HG03139 (cell line): ENCODE data around the gene TSHZ2.

ENCODE experiments used
- ATAC-seq: cut with Tn5 transposase; IDR thresholded peaks from one replicate; pipeline ENCODE4 v1.9.1; 2021; ENCODE audit not compliant: unreplicated experiment

Gene TSHZ2, protein sequence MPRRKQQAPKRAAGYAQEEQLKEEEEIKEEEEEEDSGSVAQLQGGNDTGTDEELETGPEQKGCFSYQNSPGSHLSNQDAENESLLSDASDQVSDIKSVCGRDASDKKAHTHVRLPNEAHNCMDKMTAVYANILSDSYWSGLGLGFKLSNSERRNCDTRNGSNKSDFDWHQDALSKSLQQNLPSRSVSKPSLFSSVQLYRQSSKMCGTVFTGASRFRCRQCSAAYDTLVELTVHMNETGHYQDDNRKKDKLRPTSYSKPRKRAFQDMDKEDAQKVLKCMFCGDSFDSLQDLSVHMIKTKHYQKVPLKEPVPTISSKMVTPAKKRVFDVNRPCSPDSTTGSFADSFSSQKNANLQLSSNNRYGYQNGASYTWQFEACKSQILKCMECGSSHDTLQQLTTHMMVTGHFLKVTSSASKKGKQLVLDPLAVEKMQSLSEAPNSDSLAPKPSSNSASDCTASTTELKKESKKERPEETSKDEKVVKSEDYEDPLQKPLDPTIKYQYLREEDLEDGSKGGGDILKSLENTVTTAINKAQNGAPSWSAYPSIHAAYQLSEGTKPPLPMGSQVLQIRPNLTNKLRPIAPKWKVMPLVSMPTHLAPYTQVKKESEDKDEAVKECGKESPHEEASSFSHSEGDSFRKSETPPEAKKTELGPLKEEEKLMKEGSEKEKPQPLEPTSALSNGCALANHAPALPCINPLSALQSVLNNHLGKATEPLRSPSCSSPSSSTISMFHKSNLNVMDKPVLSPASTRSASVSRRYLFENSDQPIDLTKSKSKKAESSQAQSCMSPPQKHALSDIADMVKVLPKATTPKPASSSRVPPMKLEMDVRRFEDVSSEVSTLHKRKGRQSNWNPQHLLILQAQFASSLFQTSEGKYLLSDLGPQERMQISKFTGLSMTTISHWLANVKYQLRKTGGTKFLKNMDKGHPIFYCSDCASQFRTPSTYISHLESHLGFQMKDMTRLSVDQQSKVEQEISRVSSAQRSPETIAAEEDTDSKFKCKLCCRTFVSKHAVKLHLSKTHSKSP (N-terminal part only)

DNA sequence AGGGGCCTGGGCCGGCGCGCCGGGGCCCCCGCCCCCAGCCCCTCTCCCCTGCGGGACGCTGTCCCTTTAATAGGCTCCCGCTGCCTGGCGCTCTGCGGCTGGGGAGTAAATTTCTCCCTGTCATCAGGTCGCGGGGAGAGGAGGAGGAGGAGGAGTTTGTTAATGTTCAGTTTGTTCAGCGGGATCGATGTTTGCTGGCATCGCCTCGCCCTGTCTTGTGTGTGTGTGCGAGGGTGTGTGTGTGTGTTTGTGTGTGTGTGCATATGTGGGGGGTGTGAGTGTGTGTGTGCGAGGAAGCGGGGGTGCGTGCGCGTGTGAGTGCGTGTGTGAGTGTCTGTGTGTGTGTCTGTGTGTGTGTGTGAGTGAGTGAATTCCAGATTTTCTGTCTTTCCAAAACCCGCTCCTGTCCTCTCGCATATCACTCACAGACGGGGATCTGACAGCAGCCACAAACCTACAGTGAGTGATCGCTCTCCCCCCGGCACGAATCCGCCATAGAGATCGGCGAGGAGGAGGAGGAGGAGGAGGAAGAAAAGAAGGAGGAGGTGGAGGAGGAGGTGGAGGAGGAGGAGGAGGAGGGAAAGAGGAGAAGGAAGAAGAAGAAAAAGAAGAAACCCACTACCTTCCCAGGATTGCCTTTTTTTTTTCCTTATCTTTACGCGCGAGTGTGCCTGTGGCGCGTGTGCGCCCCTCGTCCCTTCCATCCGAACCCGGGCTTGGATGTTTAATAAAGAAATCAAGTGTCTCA is at the start of gene TSHZ2:
Gene TSHZ2, plus strand, starts transcription at position 169 of the 748 bp plus-strand sequence. CDS start 936 bp downstream, outside the sequence.
- ATAC-seq: no peak

DNA sequence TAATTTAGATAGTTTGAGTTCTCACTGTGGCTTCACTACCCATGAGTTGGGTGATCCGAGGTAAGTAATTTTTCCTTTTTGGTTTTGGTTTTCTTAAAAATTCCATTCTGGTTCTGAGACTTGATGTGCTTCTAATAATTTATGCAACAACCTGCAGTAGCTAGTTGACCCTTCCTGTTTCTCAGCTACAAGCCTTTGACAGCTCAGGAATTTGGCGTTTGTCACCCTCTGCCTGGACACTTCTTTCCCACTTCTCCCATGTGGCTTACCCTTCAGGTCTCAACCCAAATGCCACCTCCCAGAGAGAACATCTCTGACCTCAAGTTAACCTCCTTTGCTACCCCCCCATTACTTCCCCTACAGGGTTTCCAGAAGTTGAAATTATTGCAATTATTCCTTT is 49.7 kb upstream of the TSHZ2 start:
- no peak for ATAC-seq

GRCh38 chr20:52923123-52923937 is 48.8 kb upstream of the TSHZ2 start:
- no peak for ATAC-seq

DNA sequence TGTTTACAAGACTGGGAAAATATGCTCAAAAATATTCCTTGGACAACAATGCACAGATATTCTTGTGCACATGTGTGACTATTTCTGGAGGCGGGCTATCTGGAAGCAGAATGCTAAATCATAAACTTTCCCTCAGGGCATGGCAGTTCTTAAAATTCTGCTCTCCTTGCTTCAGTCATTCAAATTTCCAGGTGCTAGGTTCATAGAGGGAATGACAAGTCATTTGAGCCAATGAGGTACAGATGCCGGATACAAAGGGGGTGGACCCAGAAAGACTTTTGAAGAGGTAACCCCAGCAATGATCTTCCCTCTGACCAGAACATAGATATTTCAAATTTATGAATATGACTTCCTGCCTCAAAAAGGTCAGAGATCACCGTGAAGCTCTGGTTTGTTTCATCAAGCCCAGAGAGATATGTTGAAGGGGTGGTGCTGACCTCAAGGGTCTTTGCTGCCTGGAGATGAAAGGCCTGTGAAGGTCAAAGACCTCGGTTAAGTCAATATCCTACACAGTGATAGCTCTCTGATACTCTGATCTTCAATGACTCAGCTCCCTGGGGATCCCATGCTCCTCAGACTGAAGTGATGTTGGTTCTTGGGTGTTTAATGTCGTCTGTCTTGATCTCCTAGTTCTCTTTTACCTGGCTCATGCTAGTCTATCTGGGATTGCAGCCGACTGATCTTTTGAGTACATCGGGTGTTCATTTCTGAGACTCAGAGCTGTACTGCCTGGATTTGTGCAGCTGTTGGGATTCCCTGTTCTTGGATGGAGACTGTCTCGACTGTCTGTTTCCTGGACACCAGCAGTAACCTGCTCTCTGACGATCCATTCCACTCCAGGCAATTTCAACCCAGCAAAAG is 47.5 kb upstream of the TSHZ2 start:
- no peak for ATAC-seq

DNA sequence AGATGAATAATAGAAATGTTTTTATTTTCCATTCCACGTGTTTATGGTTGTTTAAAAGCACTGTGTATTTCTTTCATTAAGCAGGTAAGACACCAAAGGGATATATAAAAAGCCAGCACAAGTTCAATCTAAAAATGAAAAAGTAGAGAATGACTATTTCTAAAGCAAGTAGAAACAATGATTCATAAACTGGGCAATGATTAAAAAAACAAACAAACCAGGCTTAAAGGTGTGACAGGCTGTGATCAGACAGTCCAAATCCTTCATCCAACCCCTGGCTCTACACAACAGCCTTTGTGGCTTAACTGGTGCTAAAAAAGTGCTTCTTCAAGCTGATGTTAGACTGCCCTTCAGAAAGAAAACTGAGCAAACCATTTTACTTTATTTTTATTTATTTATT is 45.7 kb upstream of the TSHZ2 start:
- no peak for ATAC-seq

DNA sequence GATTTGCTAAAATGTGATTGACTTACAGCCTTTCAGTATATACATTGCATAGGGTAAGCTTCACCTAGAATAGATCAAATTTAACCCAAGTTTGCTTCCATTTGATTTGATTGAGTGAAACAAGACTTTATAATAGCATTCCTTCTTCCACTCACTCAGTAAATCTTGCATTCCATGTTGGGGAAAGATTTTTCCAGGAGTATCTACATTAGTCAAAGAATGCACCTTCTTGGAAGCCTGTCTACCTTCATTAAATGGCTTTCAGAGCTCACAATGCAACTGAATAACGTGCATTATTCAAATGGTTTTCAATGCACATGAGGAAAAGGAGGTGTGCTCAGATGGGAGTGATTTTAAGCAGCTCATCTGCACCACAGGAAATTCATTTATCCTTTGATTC is 38.3 kb upstream of the TSHZ2 start:
- ATAC-seq: no peak

- no peak for ATAC-seq
Observed at GRCh38 chr20:52936351-52937340, 35.5 kb upstream of the TSHZ2 start.

GRCh38 chr20:52937591-52938100 is 34.5 kb upstream of the TSHZ2 start:
- ATAC-seq: no peak

- no peak for ATAC-seq
Observed at GRCh38 chr20:52939141-52939540, 33.0 kb upstream of the TSHZ2 start.

DNA sequence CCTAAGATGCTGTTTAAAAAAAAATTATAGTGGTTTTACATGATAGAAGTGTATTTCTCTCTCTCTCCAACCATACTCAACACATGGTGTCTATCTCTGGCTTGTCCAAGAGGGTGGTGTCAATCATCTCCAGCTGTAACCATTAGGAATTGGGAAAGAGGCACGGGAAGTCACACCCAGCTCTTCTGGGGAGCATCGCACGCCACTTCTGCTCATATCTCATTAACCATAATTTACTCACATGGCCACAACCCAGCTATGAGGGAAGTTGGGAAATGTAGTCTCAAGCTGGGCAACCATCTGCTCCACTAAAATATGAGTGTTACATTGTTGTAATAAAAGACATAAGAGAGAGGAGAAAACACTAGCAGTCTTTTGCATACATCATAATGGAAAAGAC is 30.4 kb upstream of the TSHZ2 start:
- no peak for ATAC-seq

DNA sequence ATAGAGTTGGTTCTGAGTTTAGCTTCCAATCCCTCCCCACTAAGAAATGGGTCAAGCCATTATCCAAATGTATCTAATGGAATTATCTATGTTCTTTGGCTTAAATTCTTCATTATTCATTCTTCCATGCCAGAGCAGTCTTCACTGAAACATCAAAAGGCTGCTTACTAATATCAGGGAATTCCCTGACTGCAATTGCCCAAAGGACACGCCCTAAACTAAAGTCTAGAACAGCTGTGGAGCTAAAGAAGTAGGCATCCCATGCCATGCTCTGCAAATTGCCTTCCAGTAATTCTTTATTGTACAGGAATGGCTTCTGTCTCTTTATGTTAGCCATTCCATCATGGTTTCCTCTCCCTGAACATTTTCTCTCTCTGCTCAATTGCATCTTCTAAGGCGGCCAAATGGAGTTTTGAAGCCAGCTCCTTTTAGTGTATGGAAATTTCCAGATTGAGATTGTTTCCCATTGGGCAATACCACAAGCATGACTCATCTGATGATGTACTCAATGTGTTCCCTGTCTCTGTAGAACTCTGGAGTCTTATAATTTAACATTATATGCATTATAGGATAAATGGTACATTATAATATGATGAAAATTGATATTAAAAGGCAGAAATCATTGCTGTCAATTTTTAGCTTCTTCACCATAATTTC is 28.8 kb upstream of the TSHZ2 start:
- ATAC-seq: no peak

DNA sequence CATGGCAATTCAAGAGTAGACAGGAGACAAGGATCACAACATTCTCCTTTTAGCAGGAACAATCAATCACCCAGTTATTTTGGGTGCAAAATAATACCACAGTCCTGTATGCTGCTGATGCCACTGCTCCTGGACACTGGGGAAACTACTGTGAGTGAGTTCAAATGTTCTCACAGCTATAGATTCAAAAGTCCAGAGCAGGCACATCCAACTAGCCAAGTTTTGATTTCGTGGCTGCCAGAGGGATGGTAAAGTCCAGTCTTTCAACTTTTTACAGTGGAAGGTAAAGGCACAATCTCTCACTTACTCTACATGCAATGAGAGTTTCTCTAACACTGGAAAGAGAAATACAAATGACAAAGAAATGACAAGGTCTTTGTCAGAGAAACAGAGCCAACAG is 26.9 kb upstream of the TSHZ2 start:
- no peak for ATAC-seq

DNA sequence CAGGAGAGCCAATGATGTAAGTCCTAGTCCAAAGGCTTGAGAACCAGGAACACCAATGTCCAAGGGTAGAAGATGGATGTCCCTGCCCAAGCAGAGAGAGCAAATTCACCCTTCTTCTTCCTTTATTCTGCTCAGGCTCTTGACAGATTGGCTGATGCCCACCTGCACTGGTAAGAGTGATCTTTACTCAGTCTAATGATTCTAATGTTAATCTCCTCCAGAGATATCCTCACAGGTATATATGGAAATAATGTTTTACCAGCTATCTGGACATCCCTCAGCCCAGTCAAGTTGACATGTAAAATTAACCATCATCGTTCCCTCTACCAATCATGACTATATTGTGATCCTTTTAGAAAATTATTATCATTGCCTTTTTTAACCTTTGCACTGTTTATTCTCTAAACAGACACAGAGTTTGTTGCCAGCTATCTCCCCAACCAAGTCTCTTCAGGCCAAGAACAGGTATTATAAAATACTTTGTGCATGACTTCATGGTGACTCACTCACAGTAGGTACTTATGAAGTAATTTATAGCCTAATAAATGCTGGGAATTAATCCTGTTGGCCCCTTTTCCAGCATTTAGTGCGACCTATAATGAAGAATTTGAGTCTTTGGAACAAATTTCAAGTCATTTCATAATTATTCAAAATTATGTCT is 26.2 kb upstream of the TSHZ2 start:
- no peak for ATAC-seq

DNA sequence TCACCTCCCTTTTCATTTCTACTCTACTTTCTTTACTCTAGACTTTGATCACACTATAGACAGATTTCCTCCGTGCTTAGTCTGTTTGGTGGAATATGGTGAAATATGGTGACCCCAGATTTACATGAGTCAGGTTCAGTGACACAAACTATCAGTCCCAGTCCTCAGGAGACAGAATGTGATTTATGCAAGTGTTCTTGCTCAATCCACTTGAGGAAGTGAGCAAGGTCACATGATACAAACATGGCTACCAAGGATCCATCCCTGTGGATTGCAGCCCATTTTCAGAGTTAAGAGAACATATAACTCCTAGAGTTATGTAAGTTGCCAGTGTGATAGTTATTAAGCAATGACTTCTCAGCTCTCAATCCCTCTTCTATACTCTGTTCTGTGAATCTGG is 23.7 kb upstream of the TSHZ2 start:
- ATAC-seq: no peak

DNA sequence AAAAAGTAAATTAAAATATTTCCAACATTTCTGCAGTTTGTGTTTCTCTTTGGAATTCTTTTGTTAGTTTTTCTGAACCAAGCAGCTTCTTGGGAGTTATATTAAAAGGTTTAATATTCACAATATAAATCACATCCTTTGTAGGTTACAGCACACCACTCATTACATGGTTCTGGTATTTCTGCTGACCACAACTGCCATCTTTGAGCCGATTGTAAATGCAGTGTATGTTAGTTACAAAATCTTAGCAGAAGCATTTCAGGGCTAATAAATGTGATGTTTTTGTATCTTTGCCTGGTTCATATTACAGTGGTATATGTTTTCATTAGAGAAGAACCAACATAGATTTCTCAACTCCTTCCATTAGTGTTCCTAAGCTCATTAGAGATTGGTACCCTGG is 19.1 kb upstream of the TSHZ2 start:
- ATAC-seq: no peak

DNA sequence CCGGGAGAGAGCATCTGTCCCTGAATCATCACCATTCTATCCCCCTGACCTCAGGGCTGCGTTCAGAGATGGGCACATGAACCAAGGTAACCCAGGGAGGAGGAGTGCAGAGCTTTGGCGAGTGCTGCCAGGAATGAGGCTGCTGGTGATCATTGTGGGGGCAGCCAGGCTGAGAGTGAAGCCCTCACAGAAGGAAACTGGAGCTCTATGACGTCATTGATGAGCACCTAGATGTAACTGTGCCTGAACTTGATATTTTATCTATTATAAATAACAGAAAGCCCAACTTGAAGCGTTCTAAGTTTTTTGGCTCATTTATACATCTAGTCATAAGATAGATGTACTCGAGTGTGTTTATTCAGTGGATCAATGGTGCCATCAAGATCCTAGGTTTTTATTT is 17.3 kb upstream of the TSHZ2 start:
- ATAC-seq: no peak

GRCh38 chr20:52958211-52958610 is 13.9 kb upstream of the TSHZ2 start:
- no peak for ATAC-seq
